ENCODE measurements around the gene SMIM5. TPM values are rescaled to one million over a fixed set of nuclear protein-coding genes. Genes with fewer than 3 reads are reported as not detected.

The SMIM5 gene
- total RNA-seq, 1 donor from 2014 or later = 1.7 TPM

GRCh38 chr17:75642784-75643642 lies 9.8 kb downstream of the SMIM5 start:
- TF ChIP-seq CTCF (IDR thresholded peaks at IDR 0.05) = no peak
- peaks cover 15% of the 10 kb centered on the region for H3K4me1 Mint-ChIP-seq
- CTCF ChIA-PET = interaction anchor here (1.3 to 2.3 kb wide), 2 partner anchors 10 to 111 kb away, joined by 3 to 13 read pairs; partner anchors contain the start of gene SMIM5
- intact Hi-C loops (cut with micrococcal nuclease) = no loop called here
- peaks cover 14% of the 10 kb centered on the region for H3K36me3 Mint-ChIP-seq (ENCODE audit: low read depth)
- H3K9me3 Mint-ChIP-seq = no peaks in the 10 kb centered on the region
- ATAC-seq (ENCODE audit: low read depth) = no peak
- no peak overlapping the region for H3K27ac Mint-ChIP-seq
- no peak for DNase-seq
- no peaks in the 10 kb centered on the region for H3K27me3 Mint-ChIP-seq
- no peak overlapping the region for H3K4me3 Mint-ChIP-seq
- POLR2A ChIA-PET = interaction anchor here (0.5 kb wide), 1 partner anchor 19 kb away, joined by 4 read pairs; no protein-coding TSS in a partner anchor

GRCh38 chr17:75643643-75644017 lies 10.4 kb downstream of the SMIM5 start:
- no peaks in the 10 kb centered on the region for H3K9me3 Mint-ChIP-seq
- ChIA-PET CTCF (interaction anchor here (4.5 kb wide), 1 partner anchor 10 kb away, joined by 34 read pairs; the partner anchor contains the start of gene SMIM5), POLR2A (interaction anchor here (0.6 kb wide), 1 partner anchor 66 kb away, joined by 6 read pairs; no protein-coding TSS in a partner anchor)
- ATAC-seq (ENCODE audit: low read depth) (no peak), DNase-seq (no peak)
- no peak overlapping the region for H3K27ac Mint-ChIP-seq
- H3K4me1 Mint-ChIP-seq = peaks cover 15% of the 10 kb centered on the region
- TF ChIP-seq CTCF (IDR thresholded peaks at IDR 0.05) = no peak
- H3K36me3 Mint-ChIP-seq (ENCODE audit: low read depth) = peaks cover 16% of the 10 kb centered on the region
- H3K4me3 Mint-ChIP-seq = no peak overlapping the region
- H3K27me3 Mint-ChIP-seq = no peaks in the 10 kb centered on the region
- intact Hi-C loops (cut with micrococcal nuclease) = no loop called here

GRCh38 chr17:75645501-75645888 lies 12.3 kb downstream of the SMIM5 start:
- no peaks in the 10 kb centered on the region for H3K27me3 Mint-ChIP-seq
- no peak for ATAC-seq (ENCODE audit: low read depth)
- peaks cover 34% of the 10 kb centered on the region for H3K36me3 Mint-ChIP-seq (ENCODE audit: low read depth)
- no peak overlapping the region for H3K4me3 Mint-ChIP-seq
- H3K9me3 Mint-ChIP-seq = no peaks in the 10 kb centered on the region
- peak overlapping the region; percentile 84 for H3K27ac Mint-ChIP-seq
- ChIA-PET POLR2A (interaction anchor here (0.6 to 2.4 kb wide), 5 partner anchors 12 to 43 kb away, joined by 4 to 10 read pairs (median 7); partner anchors contain the start of genes RECQL5, SAP30BP and SMIM5), CTCF (interaction anchor here (0.7 to 4.5 kb wide), 9 partner anchors 9 to 105 kb away, joined by 3 to 34 read pairs (median 3); partner anchors contain the start of gene SMIM5)
- intact Hi-C loops (cut with micrococcal nuclease) = no loop called here
- no peak for DNase-seq
- peaks cover 15% of the 10 kb centered on the region for H3K4me1 Mint-ChIP-seq
- no peak for TF ChIP-seq CTCF (IDR thresholded peaks at IDR 0.05)

GRCh38 chr17:75645889-75646637 lies 12.8 kb downstream of the SMIM5 start:
- POLR2A ChIA-PET = interaction anchor here (0.5 to 2.4 kb wide), 8 partner anchors 10 to 300 kb away, joined by 4 to 10 read pairs (median 6); partner anchors contain the start of genes RECQL5, SAP30BP and SMIM5
- no peaks in the 10 kb centered on the region for H3K9me3 Mint-ChIP-seq
- intact Hi-C loops (cut with micrococcal nuclease) = no loop called here
- peak overlapping the region; percentile 69 for H3K4me3 Mint-ChIP-seq
- peak; percentile 45 for DNase-seq
- peak; percentile 98 for ATAC-seq (ENCODE audit: low read depth)
- peaks cover 15% of the 10 kb centered on the region for H3K4me1 Mint-ChIP-seq
- H3K27me3 Mint-ChIP-seq = no peaks in the 10 kb centered on the region
- peak overlapping the region; percentile 84 for H3K27ac Mint-ChIP-seq
- peaks cover 39% of the 10 kb centered on the region for H3K36me3 Mint-ChIP-seq (ENCODE audit: low read depth)
- CTCF ChIA-PET = interaction anchor here (1.0 to 4.5 kb wide), 6 partner anchors 10 to 104 kb away, joined by 3 to 34 read pairs (median 3); partner anchors contain the start of gene SMIM5
- TF ChIP-seq CTCF (IDR thresholded peaks at IDR 0.05) = no peak
